ENCODE measurements around the gene CHCHD6. TPM values are rescaled to one million over a fixed set of nuclear protein-coding genes. Genes with fewer than 3 reads are reported as not detected.

Gene CHCHD6
- total and polyA plus RNA-seq, 2 of the 4 experiments (the other 2 are of a cell fraction), result 18.8 to 28.9 TPM

GRCh38 chr3:126748701-126749546, 44.9 kb downstream of the CHCHD6 start:
- Histone ChIP-seq H3K27ac (ENCODE audit: insufficient read depth, low read length) (no peak overlapping the region), H2BK5ac (ENCODE audit: low read depth, low read length, poor library complexity, severe bottlenecking) (no peak overlapping the region), H3K9me3 (ENCODE audit: control insufficient read depth, insufficient read depth, low read length) (no peaks in the 10 kb centered on the region), H3K56ac (ENCODE audit: extremely low read depth, insufficient read depth, low read length) (no peak overlapping the region), H4K91ac (ENCODE audit: insufficient read depth, low read depth, low read length) (no peak overlapping the region), H3K23ac (ENCODE audit: low read depth, low read length) (no peak overlapping the region), H3K4me3 (ENCODE audit: insufficient read depth, low read depth, low read length) (no peak overlapping the region), H3K18ac (ENCODE audit: low read depth, low read length) (no peak overlapping the region), H3K9ac (ENCODE audit: low read depth, low read length) (no peak overlapping the region), H2AK5ac (ENCODE audit: low read depth, low read length) (no peak overlapping the region), H3K4me1 (ENCODE audit: control insufficient read depth, insufficient read depth, low read length) (peaks cover 24% of the 10 kb centered on the region), H3K4ac (ENCODE audit: low read depth, low read length) (no peak overlapping the region), H2AFZ (replicated peaks; ENCODE audit: low read length, poor library complexity) (no peak overlapping the region), H2AK9ac (replicated peaks; ENCODE audit: low read depth, low read length, poor library complexity) (no peak overlapping the region), H4K5ac (ENCODE audit: low read depth, low read length) (no peak overlapping the region), H4K8ac (ENCODE audit: low read depth in 2 of 2, low read length in 2 of 2) (no peak overlapping the region), H3K27me3 (ENCODE audit: control insufficient read depth, insufficient read depth, low read length) (no peaks in the 10 kb centered on the region), H2BK20ac (ENCODE audit: low read depth, low read length) (no peak overlapping the region), H3K14ac (replicated peaks; ENCODE audit: low read depth, low read length) (no peak overlapping the region), H3K9me1 (ENCODE audit: insufficient read depth, low read length) (peaks cover 15% of the 10 kb centered on the region; the same call in 1 of the 2 replicates), H2BK15ac (ENCODE audit: low read depth, low read length) (no peak overlapping the region), H2BK120ac (ENCODE audit: low read depth, low read length) (no peak overlapping the region), H3K4me2 (ENCODE audit: low read depth, low read length) (no peak overlapping the region), H3K79me1 (ENCODE audit: low read depth in 1 of 2, low read length in 2 of 2) (peaks cover 6 to 10% of the 10 kb centered on the region in 2 experiments; a peak in 3 of 4 replicates), H4K20me1 (ENCODE audit: insufficient read depth, low read length) (peaks cover 5% of the 10 kb centered on the region; the same call in 1 of the 2 replicates), H3K36me3 (ENCODE audit: control insufficient read depth, insufficient read depth, low read length) (no peaks in the 10 kb centered on the region)
- no peak for TF ChIP-seq SMC3 (IDR thresholded peaks at IDR 0.05; ENCODE audit: low read depth, low read length)
- no peak for TF ChIP-seq NFE2L2 (IDR thresholded peaks at IDR 0.05; ENCODE audit: low read depth, low read length)
- TF ChIP-seq, protein P1, sequence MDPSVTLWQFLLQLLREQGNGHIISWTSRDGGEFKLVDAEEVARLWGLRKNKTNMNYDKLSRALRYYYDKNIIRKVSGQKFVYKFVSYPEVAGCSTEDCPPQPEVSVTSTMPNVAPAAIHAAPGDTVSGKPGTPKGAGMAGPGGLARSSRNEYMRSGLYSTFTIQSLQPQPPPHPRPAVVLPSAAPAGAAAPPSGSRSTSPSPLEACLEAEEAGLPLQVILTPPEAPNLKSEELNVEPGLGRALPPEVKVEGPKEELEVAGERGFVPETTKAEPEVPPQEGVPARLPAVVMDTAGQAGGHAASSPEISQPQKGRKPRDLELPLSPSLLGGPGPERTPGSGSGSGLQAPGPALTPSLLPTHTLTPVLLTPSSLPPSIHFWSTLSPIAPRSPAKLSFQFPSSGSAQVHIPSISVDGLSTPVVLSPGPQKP (IDR thresholded peaks at IDR 0.05; ENCODE audit: borderline replicate concordance, low read depth, low read length), result no peak
- TF ChIP-seq CEBPB (IDR thresholded peaks at IDR 0.05; ENCODE audit: low read depth, low read length), result no peak
- no peak for TF ChIP-seq CHD1 (IDR thresholded peaks at IDR 0.05; ENCODE audit: low read depth, low read length)
- no peak for TF ChIP-seq RCOR1 (IDR thresholded peaks at IDR 0.05; ENCODE audit: insufficient replicate concordance, low read length)
- TF ChIP-seq FOS (IDR thresholded peaks at IDR 0.05; ENCODE audit: low read depth, low read length), result no peak
- no peak for TF ChIP-seq BHLHE40 (IDR thresholded peaks at IDR 0.05; ENCODE audit: low read depth, low read length)
- TF ChIP-seq POLR2A (IDR thresholded peaks at IDR 0.05; ENCODE audit: low read depth, low read length), result no peak
- no peak for TF ChIP-seq MAFK (IDR thresholded peaks at IDR 0.05; ENCODE audit: low read depth, low read length)
- no peak for TF ChIP-seq MAZ (IDR thresholded peaks at IDR 0.05; ENCODE audit: borderline replicate concordance, low read depth, low read length)
- no peak for TF ChIP-seq RFX5 (IDR thresholded peaks at IDR 0.05; ENCODE audit: low read depth, low read length)
- TF ChIP-seq RAD21 (IDR thresholded peaks at IDR 0.05; ENCODE audit: low read length), result no peak
- no peak for TF ChIP-seq MXI1 (IDR thresholded peaks at IDR 0.05; ENCODE audit: borderline replicate concordance, low read depth, low read length)
- in situ Hi-C loops (cut with MboI; ENCODE audit: low sequenced_read_pairs), result no loop called here
- no peak for ATAC-seq (ENCODE audit: low read depth)
- no CpG with 5 or more reads among the region's 5 CpGs for WGBS, 2 experiments (ENCODE audit: extremely low coverage in 2 of 2, insufficient read length in 1 of 2)
- dilution Hi-C loops (cut with HindIII; ENCODE audit: low sequenced_read_pairs, unreplicated experiment), result no loop called here
- DNase-seq, result no peak
- BruUV-seq (replicated peaks), result no TSS peak
- ChIA-PET POLR2A (ENCODE audit: unreplicated experiment) (no interaction called here), CTCF (no interaction called here)
- intact Hi-C loops (cut with micrococcal nuclease), result no loop called here

All from IMR-90 (cell line).